HG03565 (cell line): ENCODE measurements around the gene ENDOV.
"Not testable (repeated sequence)": the region's sequence is repeated elsewhere in the genome, so short reads cannot be mapped to it uniquely, and the experiment has no call there.

ENCODE experiments used
- ATAC-seq: cut with Tn5 transposase; IDR thresholded peaks from one replicate; pipeline ENCODE4 v1.9.1; 2021; ENCODE audit warnings: mild to moderate bottlenecking, moderate library complexity; ENCODE audit not compliant: unreplicated experiment

ENDOV gene

DNA sequence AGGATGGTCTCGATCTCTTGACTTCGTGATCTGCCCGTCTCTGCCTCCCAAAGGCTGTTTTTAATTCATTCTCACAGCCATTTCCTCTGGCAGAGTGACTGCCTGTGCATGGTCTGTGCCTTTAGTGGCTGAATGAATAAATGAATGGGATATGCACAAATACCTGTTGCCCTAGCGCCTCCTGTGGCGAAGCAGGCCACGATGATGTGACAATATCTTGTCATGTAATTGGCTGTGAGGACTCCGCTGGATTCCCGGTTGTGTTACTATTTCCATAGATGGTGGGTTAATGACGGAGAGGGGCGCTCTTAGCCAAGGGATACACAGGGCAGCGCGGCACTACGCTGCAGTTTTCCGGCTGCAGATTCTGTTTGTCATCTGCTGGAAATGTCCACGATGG lies 26.8 kb upstream of the ENDOV start:
- ATAC-seq, result no peak

DNA sequence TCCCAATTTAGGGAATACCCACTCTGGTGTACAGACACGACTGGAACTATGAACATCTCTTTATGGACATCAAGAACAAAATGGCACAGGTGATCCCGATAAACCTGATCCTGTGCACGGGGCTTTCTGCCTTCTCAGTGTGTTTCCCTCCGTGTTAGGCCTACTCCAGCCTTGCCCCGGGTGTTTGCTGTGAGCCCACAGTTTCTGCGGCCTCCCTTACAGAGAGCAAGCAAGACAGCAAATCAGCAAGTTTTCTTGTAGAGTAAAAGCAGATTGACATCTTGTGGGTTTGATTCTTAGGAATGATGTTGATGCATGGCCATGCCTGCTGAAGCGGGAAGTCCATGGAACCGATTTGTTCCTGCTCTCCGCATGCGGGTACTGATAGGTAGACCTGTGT lies 26.4 kb upstream of the ENDOV start:
- no peak for ATAC-seq

DNA sequence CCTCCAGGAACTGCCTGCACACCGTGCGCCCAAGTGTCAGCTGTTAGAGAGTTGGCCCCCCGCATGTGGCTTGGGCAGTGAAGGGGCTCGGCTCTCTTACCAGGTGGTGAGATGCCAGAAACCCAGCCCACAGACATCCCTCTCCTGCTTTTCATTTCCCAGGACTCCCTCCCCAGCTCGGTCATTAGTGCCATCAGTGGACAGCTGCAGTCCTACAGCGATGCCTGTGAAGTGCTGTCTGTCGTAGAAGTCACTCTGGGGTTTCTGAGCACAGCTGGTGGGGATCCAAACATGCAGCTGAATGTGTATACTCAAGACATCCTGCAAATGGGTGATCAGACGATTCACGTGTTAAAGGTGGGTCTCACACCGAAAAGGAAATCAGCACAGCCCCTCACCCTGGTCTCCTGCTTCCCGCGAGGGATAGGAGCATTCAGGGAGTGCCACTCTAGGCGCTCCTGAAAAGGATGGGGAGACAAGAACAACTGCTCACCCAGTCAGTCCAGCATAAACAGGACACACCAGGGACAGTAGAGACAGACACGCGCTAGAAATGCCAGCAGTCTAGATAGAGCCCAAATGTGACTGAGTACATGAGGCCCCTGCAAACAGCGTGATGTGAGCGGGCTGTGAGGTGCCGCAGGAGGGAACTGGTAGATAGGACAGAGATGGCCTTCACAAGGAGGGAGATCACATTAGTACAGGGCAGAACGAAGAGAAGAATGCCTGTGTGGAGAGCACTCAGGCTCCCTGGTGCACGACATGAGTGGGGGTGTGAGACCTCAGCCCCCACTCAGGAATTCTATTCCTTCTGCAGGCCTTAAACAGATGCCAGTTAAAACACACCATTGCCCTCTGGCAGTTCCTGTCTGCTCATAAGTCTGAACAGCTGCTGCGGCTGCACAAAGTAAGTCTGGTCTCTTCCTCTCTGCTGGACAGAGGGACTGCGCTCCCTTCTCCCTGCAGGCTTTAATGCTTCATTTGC lies 25.7 kb upstream of the ENDOV start:
- ATAC-seq, result no peak

DNA sequence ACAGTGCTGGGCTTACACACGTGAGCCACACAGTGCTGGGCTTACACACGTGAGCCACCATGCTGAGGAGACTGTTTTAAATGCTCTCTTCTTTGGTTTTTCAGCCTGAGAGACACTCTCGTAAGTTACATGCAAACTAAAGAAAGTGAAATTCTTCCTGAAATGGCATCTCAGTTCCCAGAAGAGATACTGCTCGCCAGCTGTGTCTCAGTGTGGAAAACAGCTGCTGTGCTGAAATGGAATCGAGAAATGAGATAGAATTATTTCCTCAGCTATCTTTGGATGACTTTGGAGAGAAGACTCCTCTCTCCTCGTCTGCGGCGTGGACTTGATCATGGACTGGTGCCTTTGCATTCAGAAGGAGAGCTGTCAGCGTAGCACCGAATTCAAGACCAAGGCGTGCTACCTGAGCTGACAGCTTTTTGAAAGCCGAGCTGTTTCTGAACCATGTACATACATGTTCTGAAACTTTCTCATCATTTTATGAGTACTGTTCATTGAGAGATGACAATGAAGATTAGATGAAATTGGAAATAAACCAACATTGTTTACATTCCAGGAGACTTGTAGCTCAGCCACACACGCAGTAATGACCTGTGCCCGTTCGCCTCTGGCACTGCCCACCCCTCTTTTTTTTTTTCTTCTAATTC lies 21.6 kb upstream of the ENDOV start:
- no peak for ATAC-seq

DNA sequence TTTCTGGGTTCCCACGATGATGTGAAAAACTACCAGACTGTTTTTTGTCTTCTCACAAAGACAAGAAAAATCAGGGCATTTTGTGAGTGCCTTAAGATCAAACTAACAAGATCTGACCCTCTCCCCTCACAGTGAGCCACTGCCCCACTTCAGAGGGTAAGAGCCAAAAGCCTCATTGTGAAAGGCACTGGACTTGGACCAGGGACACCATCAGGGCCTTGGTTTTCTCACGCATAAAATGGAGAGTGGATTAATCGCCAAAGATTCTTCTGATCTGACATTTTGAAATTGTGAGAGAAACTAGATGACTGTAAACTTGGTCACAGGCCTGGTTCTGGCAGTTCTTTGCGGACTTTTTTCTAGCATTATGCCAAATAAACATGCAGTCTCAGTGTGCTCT lies 21.0 kb upstream of the ENDOV start:
- no peak for ATAC-seq

- no peak for ATAC-seq
These were observed 20.2 kb upstream of the ENDOV start for GRCh38 chr17:80394629-80395216.

GRCh38 chr17:80395402-80396151 lies 19.4 kb upstream of the ENDOV start:
- ATAC-seq, result no peak

DNA sequence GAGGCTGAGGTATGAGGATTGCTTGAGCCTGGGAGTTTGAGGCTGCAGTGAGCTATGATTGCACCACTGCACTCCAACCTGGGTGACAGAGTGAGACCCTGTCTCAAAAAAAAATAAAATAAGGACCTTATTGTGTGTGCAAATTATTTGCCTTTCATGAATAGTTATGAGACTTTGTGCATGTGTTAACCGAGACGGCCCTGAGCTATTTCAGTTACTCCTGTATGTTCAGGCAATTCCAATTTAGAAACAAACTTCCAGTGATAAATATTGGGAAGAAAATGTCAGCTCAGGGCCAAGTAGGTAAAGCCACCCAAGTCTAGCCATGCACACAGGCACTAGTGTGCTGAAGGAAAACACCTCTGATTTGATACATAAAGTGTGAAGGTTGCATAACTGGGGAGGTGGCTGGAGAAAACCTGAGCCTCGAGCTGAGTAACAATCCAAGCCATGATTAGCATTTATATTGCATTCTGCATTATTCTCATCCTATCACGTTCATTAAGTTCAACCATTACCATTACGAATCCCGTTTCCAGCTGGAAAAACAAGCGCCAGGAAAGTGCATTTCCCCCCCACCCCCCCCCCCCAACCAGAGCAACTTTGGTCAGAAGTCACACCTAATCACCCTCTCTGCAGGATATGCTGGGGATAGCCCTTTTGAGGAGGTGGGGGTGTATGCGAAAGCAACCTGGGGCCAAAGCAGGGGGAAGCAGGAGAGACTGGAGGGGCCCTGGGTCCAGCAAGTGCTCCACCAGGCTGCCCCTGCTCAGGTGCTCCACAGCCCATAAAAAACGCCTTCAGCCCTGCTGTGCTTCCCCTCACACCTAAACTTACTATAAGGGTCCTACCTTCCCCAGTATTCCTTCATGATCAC lies 18.6 kb upstream of the ENDOV start:
- ATAC-seq, result no peak

- ATAC-seq, result no peak
These were observed 18.0 kb upstream of the ENDOV start for GRCh38 chr17:80397034-80397387.

DNA sequence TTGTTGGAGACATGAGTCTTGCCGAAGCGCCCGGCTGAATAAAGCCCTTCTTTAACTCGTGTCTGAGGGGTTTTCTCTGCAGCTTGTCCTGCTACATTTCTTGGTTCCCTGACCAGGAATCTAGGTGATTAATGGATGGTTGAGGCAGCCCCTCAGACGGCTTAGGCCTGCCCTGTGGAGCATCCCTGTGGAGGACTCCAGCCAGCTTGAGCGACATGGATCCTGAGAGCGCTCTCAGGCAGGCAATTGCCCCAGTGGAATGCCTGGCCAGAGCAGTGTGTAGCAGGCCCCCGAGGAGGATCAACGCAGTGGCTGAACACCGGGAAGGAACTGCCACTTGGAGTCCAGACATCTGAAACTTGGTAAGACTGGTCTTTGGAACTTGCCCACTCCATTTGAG lies 17.3 kb upstream of the ENDOV start:
- ATAC-seq, result no peak

DNA sequence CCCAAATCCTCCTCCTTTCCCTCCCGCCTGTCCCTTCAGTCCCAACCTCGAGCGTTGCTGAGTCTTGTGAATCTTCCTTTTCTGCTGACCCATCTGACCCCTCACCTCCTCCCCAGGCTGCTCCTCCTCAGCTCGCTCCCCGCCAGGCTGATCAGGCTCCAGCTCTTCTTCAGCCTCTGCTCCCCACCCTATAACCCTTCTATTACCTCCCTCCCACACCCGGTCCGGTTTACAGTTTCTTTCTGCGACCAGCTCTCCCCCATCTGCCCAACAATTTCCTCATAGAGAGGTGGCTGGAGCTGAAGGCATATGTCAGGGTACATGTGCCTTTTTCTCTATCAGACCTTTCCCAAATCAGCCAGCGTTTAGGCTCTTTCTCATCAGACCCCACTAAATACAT lies 13.9 kb upstream of the ENDOV start:
- ATAC-seq, result not testable (repeated sequence)

DNA sequence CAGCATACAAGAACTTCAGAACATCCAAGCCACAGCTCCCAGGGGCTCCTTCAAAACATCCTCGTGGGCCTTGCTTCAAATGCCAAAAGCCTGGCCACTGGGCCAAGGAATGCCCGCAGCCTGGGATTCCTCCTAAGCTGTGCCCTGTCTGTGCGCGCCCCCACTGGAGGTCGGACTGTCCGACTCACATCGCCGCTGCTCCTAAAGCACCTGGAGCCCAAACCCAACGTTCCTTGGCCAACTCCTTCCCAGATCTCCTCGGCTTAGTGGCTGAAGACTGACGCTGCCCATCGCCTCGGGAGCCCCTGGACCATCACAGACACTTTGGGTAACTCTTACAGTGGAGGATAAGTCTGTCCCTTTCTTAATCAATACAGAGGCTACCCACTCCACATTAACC lies 12.9 kb upstream of the ENDOV start:
- ATAC-seq, result not testable (repeated sequence)

DNA sequence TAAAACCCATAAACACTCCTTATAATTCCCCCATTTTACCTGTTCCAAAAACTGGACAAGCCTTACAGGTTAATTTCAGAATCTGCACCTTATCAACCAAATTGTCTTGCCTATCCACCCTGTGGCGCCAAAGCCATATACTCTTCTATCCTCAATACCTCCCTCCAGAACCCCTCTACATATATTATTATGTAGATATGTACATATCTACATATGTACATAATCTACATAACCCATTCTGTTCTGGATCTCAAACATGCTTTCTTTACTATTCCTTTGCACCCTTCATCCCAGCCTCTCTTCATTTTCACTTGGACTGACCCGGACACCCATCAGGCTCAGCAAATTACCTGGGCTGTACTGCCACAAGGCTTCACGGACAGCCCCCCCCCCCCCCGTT lies 12.0 kb upstream of the ENDOV start:
- ATAC-seq, result no peak

DNA sequence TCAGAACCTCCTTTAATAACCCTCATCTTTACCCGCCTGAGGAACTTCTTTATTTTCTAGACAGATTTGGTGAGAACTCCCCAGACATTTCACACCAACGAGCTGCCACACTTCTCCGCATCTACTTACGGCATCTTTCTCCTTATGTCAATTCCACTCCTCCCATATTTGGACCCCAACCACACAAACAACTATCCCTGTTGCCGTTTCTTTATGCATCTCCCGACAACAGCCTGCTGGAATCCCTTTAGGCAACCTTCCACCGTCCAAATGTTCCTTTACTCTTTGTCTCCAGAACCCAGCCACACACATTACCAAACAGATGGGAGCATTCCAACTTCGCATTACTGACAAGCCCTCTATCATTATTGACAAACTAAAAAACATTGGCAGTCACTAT lies 8.8 kb upstream of the ENDOV start:
- ATAC-seq, result no peak

DNA sequence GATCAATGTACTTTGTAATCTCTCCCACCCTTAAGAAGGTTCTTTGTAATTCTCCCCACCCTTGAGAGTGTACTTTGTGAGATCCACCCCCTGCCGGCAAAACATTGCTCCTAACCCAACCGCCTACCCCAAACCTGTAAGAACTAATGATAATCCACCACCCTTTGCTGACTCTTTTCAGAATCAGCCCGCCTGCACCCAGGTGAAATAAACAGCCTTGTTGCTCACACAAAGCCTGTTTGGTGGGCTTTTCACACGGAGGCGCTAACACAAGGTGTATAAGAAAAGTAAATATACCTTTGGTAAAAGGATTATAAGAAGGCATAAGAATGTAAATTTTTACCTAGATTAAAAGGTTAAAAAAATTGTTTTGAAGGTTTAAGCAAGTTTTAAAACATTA lies 7.0 kb upstream of the ENDOV start:
- ATAC-seq, result not testable (repeated sequence)

DNA sequence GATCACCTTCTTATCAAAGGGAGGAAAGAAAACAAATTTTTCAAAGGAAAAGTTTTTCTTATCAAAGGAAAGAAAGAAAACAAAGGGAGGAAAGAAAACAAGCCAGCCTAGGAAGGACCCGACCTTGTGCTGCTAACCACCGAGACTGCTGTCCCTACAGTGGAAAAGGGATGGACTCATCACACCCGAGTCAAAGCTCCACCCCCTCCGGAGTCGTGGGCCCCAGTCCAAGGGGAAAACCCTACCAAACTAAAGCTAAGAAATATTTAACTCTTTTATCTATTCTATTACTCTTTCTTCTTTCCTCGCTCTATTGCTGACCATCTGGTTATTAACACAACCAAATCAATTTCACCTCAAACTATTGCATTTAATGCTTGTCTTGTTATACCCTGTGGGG lies 6.1 kb upstream of the ENDOV start:
- no peak for ATAC-seq

DNA sequence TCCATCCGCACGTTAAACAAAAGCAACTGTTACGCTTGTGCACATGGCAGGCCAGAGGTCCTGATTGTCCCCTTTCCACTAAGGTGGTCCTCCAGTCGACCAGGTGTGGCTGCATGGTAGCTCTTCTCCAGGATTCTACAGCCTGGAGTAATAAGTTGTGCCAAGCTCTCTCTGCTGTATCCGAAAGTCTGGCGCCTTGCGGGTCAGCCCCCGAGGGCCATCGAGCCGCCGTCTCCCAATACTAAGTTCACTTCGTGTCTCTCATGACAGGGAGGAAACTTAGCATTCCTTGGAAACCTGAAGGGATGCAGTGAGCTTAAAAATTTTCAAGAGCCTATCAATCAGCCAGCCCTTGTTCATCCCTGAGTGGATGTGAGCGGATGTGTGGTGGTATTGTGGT lies 5.3 kb upstream of the ENDOV start:
- no peak for ATAC-seq

GRCh38 chr17:80410441-80411087 lies 4.4 kb upstream of the ENDOV start:
- ATAC-seq, result not testable (repeated sequence)

DNA sequence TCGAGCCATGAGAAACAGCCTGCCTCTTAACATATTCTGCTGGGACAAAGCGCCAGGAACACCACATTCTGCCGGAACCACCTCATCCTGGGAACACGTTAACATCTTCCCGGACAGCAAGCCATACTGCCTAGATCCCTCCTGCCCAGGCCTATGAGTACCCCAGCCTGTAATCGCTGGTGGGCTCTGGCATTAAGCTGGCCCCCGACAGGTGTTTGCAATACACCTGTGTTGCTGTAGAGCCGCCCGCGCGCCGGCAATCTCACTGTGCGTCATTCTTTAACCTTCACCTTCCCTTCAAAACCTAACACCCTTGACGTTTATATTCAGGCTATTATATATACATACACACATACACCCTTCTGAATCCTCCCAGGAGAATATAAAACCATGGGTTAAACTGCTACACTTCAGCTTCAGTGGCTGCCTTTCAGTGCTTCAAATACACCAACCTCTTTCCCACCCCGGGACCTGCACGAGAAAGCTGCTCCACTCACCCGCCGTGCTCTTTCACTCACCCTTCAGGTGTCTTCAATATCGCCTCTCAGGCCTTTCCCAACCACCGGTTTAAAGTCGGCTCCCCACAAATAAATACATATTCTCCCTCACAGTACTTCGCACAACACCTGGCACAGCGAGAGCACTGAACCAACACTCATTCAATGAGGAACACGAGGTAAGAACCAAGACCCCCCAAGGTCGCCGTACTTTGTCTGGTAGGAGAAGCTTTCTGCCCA lies 1.0 kb upstream of the ENDOV start:
- no peak for ATAC-seq
